H1 (cell line): ENCODE results near the gene LOXL4. TPM values are rescaled to one million over a fixed set of nuclear protein-coding genes. Genes with fewer than 3 reads are reported as not detected.

ENCODE experiments used
- CTCF ChIA-PET: fragments of 300-600 bp; sonication (Branson Sonifier 250); formaldehyde crosslinking; loops from one replicate; lab custom pipeline; 2021; ENCODE audit not compliant: partially characterized antibody; lab: Charles Lee
- POLR2A ChIA-PET: fragments of 300-600 bp; sonication (Branson Sonifier 250); formaldehyde crosslinking; loops from one replicate; lab custom pipeline; 2021; ENCODE audit warnings: inconsistent platforms; ENCODE audit not compliant: partially characterized antibody; lab: Charles Lee
- DNase-seq, 2 experiments: peaks; one replicate each; pipeline versions ENCODE4 v3.0.0 to v3.0.0-alpha.2; 2010 to 2022; ENCODE audit warnings: low spot score in 2 of 2, low read depth in 1 of 2, mixed read lengths in 1 of 2
- FAIRE-seq: peaks from 2 replicates; lab custom pipeline; 2011; peaks lifted over from hg19 to GRCh38; lab: Jason Lieb, UNC
- H2AFZ ChIP-seq: 2 replicates; pipeline ENCODE4 v1.8.1; 2012; ENCODE audit warnings: low read length, inconsistent platforms
- H2AK5ac ChIP-seq: 2 replicates; pipeline ENCODE4 v1.6.1; 2013; ENCODE audit warnings: low read depth, low read length
- H2BK120ac ChIP-seq: replicated peaks from 2 replicates; pipeline ENCODE3; 2013; ENCODE audit warnings: low read depth, low read length, inconsistent platforms
- H2BK12ac ChIP-seq: 2 replicates; pipeline ENCODE4 v1.6.1; 2013; ENCODE audit warnings: low read depth, low read length
- H2BK15ac ChIP-seq: 2 replicates; pipeline ENCODE4 v1.6.1; 2013; ENCODE audit warnings: low read length
- H2BK20ac ChIP-seq: 2 replicates; pipeline ENCODE4 v1.6.1; 2013; ENCODE audit warnings: low read length
- H2BK5ac ChIP-seq: 2 replicates; pipeline ENCODE4 v1.6.1; 2013; ENCODE audit warnings: low read depth, low read length
- H3K14ac ChIP-seq: 2 replicates; pipeline ENCODE4 v1.6.1; 2013; ENCODE audit warnings: inconsistent platforms; ENCODE audit not compliant: insufficient read length
- H3K18ac ChIP-seq: 2 replicates; pipeline ENCODE4 v1.6.1; 2013; ENCODE audit warnings: low read length; ENCODE audit errors: extremely low read depth
- H3K23ac ChIP-seq: 2 replicates; pipeline ENCODE4 v1.6.1; 2013; ENCODE audit warnings: inconsistent platforms; ENCODE audit not compliant: insufficient read length
- H3K23me2 ChIP-seq: 2 replicates; pipeline ENCODE4 v1.6.1; 2013; ENCODE audit warnings: low read depth, low read length
- H3K27ac ChIP-seq: 2 replicates; pipeline ENCODE4 v1.6.1; 2011; ENCODE audit warnings: low read depth, low read length, inconsistent platforms
- H3K27me3 ChIP-seq, 4 experiments: replicated peaks in 1 of 4; 1 replicate in 1 of 4; 2 replicates in 3 of 4; pipeline versions ENCODE4 v1.6.1 to v1.8.1; 2011 to 2013; ENCODE audit warnings: low read length in 3 of 4, mild to moderate bottlenecking in 3 of 4, inconsistent platforms in 2 of 4, mixed read lengths in 2 of 4, moderate library complexity in 1 of 4; ENCODE audit not compliant: control insufficient read depth in 3 of 4, insufficient read depth in 3 of 4; ENCODE audit errors: extremely low read depth in 1 of 4
- H3K36me3 ChIP-seq, 4 experiments: 2 replicates each; pipeline versions ENCODE4 v1.6.1 to v1.8.1; 2011 to 2013; ENCODE audit warnings: mild to moderate bottlenecking in 4 of 4, low read length in 3 of 4, moderate library complexity in 2 of 4, control low read depth in 1 of 4, inconsistent platforms in 1 of 4; ENCODE audit not compliant: insufficient read depth in 4 of 4, control insufficient read depth in 2 of 4
- H3K4ac ChIP-seq: replicated peaks from 2 replicates; pipeline ENCODE3; 2013; ENCODE audit warnings: low read length, low read depth, mixed read lengths, inconsistent platforms; ENCODE audit not compliant: insufficient read length
- H3K4me1 ChIP-seq, 4 experiments: replicated peaks in 1 of 4; 1 replicate in 1 of 4; 2 replicates in 3 of 4; pipeline versions ENCODE4 v1.6.1 to v1.8.1; 2011 to 2013; ENCODE audit warnings: low read length in 3 of 4, inconsistent platforms in 2 of 4, mixed read lengths in 1 of 4; ENCODE audit not compliant: insufficient read depth in 4 of 4, control insufficient read depth in 3 of 4
- H3K4me2 ChIP-seq, 2 experiments: 2 replicates each; pipeline versions ENCODE4 v1.6.1 to v1.8.1; 2011 to 2013; ENCODE audit warnings: low read depth in 2 of 2, low read length in 2 of 2, control low read depth in 1 of 2, inconsistent platforms in 1 of 2, mild to moderate bottlenecking in 1 of 2; ENCODE audit not compliant: insufficient read depth in 1 of 2
- H3K4me3 ChIP-seq, 4 experiments: fragments of 200-600, 300-600 bp in 1 of 4; sonication (generic), shearing (Covaris generic), sonication (Bioruptor Twin) in 1 of 4; 2 replicates each; pipeline versions ENCODE4 v1.5.1 to v1.8.1; 2011 to 2016; ENCODE audit warnings: low read length in 4 of 4, low read depth in 3 of 4, control low read depth in 2 of 4, inconsistent platforms in 2 of 4, mild to moderate bottlenecking in 2 of 4, mixed read lengths in 1 of 4, moderate library complexity in 1 of 4; ENCODE audit not compliant: insufficient read depth in 2 of 4; ENCODE audit errors: extremely low read depth in 1 of 4
- H3K56ac ChIP-seq: replicated peaks from 2 replicates; pipeline ENCODE3; 2013; ENCODE audit warnings: low read depth, mild to moderate bottlenecking, mixed read lengths, low read length, inconsistent platforms; ENCODE audit not compliant: insufficient read length
- H3K79me1 ChIP-seq: 2 replicates; pipeline ENCODE4 v1.6.1; 2013; ENCODE audit warnings: low read depth, low read length, control low read depth
- H3K79me2 ChIP-seq, 2 experiments: 2 replicates each; pipeline versions ENCODE4 v1.6.1 to v1.8.1; 2012 to 2013; ENCODE audit warnings: low read length in 2 of 2, mild to moderate bottlenecking in 2 of 2, inconsistent platforms in 1 of 2; ENCODE audit not compliant: insufficient read depth in 2 of 2, control insufficient read depth in 1 of 2
- H3K9ac ChIP-seq, 4 experiments: replicated peaks in 1 of 4; 1 replicate in 1 of 4; 2 replicates in 3 of 4; pipeline versions ENCODE4 v1.6.1 to v1.8.1; 2011 to 2013; ENCODE audit warnings: low read depth in 3 of 4, low read length in 3 of 4, control low read depth in 2 of 4, mild to moderate bottlenecking in 2 of 4, moderate library complexity in 2 of 4, inconsistent platforms in 1 of 4; ENCODE audit errors: extremely low read depth in 1 of 4
- H3K9me3 ChIP-seq, 2 experiments: 2 replicates each; pipeline versions ENCODE4 v1.6.1 to v1.8.1; 2012 to 2013; ENCODE audit warnings: mild to moderate bottlenecking in 2 of 2, moderate library complexity in 2 of 2, control low read depth in 1 of 2, inconsistent platforms in 1 of 2, low read depth in 1 of 2, low read length in 1 of 2, mixed read lengths in 1 of 2; ENCODE audit not compliant: insufficient read depth in 2 of 2
- H4K20me1 ChIP-seq, 2 experiments: replicated peaks in 1 of 2; 2 replicates each; pipeline versions ENCODE3 to v1.8.1; 2011 to 2013; ENCODE audit warnings: inconsistent platforms in 2 of 2, low read length in 2 of 2, mild to moderate bottlenecking in 1 of 2; ENCODE audit not compliant: insufficient read depth in 2 of 2, control insufficient read depth in 1 of 2
- H4K5ac ChIP-seq: 2 replicates; pipeline ENCODE4 v1.6.1; 2013; ENCODE audit warnings: low read length, low read depth, mixed read lengths, inconsistent platforms; ENCODE audit not compliant: insufficient read length
- H4K8ac ChIP-seq: 2 replicates; pipeline ENCODE4 v1.8.0; 2013; ENCODE audit warnings: mild to moderate bottlenecking, moderate library complexity, low read length, inconsistent platforms; ENCODE audit not compliant: insufficient read depth; ENCODE audit errors: extremely low read depth
- H4K91ac ChIP-seq: replicated peaks from 2 replicates; pipeline ENCODE3; 2013; ENCODE audit warnings: low read length, mixed read lengths, inconsistent platforms; ENCODE audit not compliant: insufficient read length
- ASH2L ChIP-seq: fragments of 200-600, 300-600 bp; sonication (generic); IDR thresholded peaks from one replicate; pipeline ENCODE4 v1.7.1; 2017; ENCODE audit warnings: low read length
- BACH1 ChIP-seq: IDR thresholded peaks from 2 replicates; pipeline ENCODE4 v1.6.1; 2012; ENCODE audit warnings: low read length, improper control_type of control experiment
- SP1 ChIP-seq: IDR thresholded peaks from 2 replicates; pipeline ENCODE4 v1.6.1; 2011; ENCODE audit warnings: low read depth, low read length
- TCF12 ChIP-seq: IDR thresholded peaks from 2 replicates; pipeline ENCODE4 v1.6.1; 2011; ENCODE audit warnings: low read depth, mild to moderate bottlenecking, low read length
- WGBS, 2 experiments: shearing (Covaris generic) in 1 of 2; methylation state at CpG; one replicate each; pipeline versions ENCODE4 v1.1.6 to v1.1.7; 2013 to 2015; ENCODE audit warnings: low lambda C conversion rate in 2 of 2, mixed read lengths in 2 of 2, inconsistent platforms in 1 of 2, low coverage in 1 of 2, missing lambda C conversion rate in 1 of 2; ENCODE audit not compliant: insufficient replicate concordance in 2 of 2, insufficient coverage in 1 of 2, insufficient read length in 1 of 2; ENCODE audit errors: extremely low coverage in 1 of 2, missing lambda C conversion rate in 1 of 2; 5-methylcytosine and 5-hydroxymethylcytosine counted together
- polyA plus RNA-seq, 7 experiments: library from polyadenylated mRNA; depleted of rRNA in 3 of 7; stranded (reverse) in 5 of 7; unstranded in 2 of 7; fragments of >200 nt in 5 of 7; fragments of 200-250 nt in 2 of 7; gene quantifications; 1 replicate in 5 of 7; 2 replicates in 1 of 7; 4 replicates in 1 of 7; pipeline versions ENCODE4 v1.2.1 to v1.2.3, GENCODE V29; 2011 to 2013; ENCODE audit warnings: missing spikeins in 2 of 7, mixed read lengths in 2 of 7
- total RNA-seq: library from RNA; stranded (reverse); fragmentation: NEBNext Ultra II Directional; extraction: Animal tissue kit (Norgen Biotek cat#: 25700); gene quantifications from 2 replicates; pipeline ENCODE4 v1.2.1, GENCODE V29; 2021
- TF ChIP-seq, protein P1 (sequence below): IDR thresholded peaks from 2 replicates; pipeline ENCODE4 v1.6.1; 2011; ENCODE audit warnings: low read depth, mild to moderate bottlenecking, low read length; ENCODE audit not compliant: insufficient read depth

LOXL4 gene
- total and polyA plus RNA-seq, 2 of the 8 experiments (the other 6 are each of a cell fraction or from before 2014, with no cell fraction given): 0.13 to 0.27 TPM

DNA sequence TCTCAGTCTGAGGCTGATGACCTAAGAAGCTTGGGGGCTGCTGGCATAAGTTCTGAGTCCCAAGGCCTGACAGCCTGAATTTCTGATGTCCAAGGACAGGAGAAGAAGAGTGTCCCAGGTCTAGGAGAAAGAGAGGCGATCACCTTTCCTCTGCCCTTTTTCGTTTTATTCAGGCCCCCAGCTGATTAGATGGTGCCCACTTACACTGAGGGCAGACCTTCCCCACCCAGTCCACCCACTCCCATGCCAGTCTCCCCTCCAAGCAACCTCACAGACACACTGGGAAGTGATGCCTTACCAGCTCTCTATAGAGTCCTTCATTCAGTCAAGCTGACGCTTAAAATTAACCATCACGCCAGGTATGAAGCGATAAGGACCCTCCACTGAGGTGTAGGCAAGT is 19.3 kb upstream of the LOXL4 start:
- H2AK5ac ChIP-seq: no peak overlapping the region
- no peaks in the 10 kb centered on the region for H3K9me3 ChIP-seq
- H3K23me2 ChIP-seq: no peaks in the 10 kb centered on the region
- H2BK5ac ChIP-seq: no peak overlapping the region
- H3K23ac ChIP-seq: no peak overlapping the region
- no peak for DNase-seq
- no peaks in the 10 kb centered on the region for H3K79me2 ChIP-seq
- no peaks in the 10 kb centered on the region for H3K79me1 ChIP-seq
- H3K18ac ChIP-seq: no peak overlapping the region
- no peak overlapping the region for H3K9ac ChIP-seq
- peaks cover 0 to 5% (median 3%) of the 10 kb centered on the region in 4 experiments; a peak in 4 of 7 replicates for H3K4me1 ChIP-seq
- FAIRE-seq: no peak
- CTCF ChIA-PET: interaction anchor here (0.6 to 5.4 kb wide), 7 partner anchors 9 to 242 kb away, joined by 3 to 34 read pairs (median 4); no protein-coding TSS in a partner anchor
- H2BK12ac ChIP-seq: no peak overlapping the region
- H2BK15ac ChIP-seq: no peak overlapping the region
- H3K14ac ChIP-seq: no peak overlapping the region
- no peak overlapping the region for H2BK120ac ChIP-seq
- H2BK20ac ChIP-seq: no peak overlapping the region
- H3K4ac ChIP-seq: no peak overlapping the region
- no peak overlapping the region for H2AFZ ChIP-seq
- 94% methylated on average over 5 of the region's 5 CpGs; no CpG with 5 or more reads in 1 of the 2 experiments for WGBS, 2 experiments
- H3K27me3 ChIP-seq: no peaks in the 10 kb centered on the region
- no peak overlapping the region for H3K4me2 ChIP-seq
- H4K5ac ChIP-seq: no peak overlapping the region
- TF ChIP-seq BACH1: no peak
- no peak for TF ChIP-seq SP1
- no peak for TF ChIP-seq TCF12
- TF ChIP-seq, protein P1, sequence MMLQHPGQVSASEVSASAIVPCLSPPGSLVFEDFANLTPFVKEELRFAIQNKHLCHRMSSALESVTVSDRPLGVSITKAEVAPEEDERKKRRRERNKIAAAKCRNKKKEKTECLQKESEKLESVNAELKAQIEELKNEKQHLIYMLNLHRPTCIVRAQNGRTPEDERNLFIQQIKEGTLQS: no peak
- no peak for TF ChIP-seq ASH2L
- no peak overlapping the region for H3K4me3 ChIP-seq
- no peak overlapping the region for H4K91ac ChIP-seq
- H4K20me1 ChIP-seq: no peaks in the 10 kb centered on the region
- no peak overlapping the region for H4K8ac ChIP-seq
- no peak overlapping the region for H3K56ac ChIP-seq
- no peak overlapping the region for H3K27ac ChIP-seq
- POLR2A ChIA-PET: no interaction called here
- no peaks in the 10 kb centered on the region for H3K36me3 ChIP-seq
